OCI-LY7 (cell line): Measurements from ENCODE around the gene PITPNC1. TPM values are rescaled to one million over a fixed set of nuclear protein-coding genes. Genes with fewer than 3 reads are reported as not detected.

ENCODE experiments used
- BruUV-seq: library from RNA; stranded (reverse); fragments of 400-500 nt; replicated peaks from 2 replicates; lab custom pipeline; 2021; lab: Mats Ljungman, UMichigan
- CTCF ChIA-PET: fragments of 300-600 bp; sonication (Branson Sonifier 250); formaldehyde crosslinking; loops from one replicate; lab custom pipeline; 2022; ENCODE audit warnings: antibody characterized with exemption; ENCODE audit not compliant: unreplicated experiment; lab: Charles Lee
- POLR2A ChIA-PET: fragments of 300-600 bp; sonication (Branson Sonifier 250); formaldehyde crosslinking; loops from one replicate; lab custom pipeline; 2022; ENCODE audit warnings: antibody characterized with exemption; lab: Charles Lee
- DNase-seq: peaks from one replicate; pipeline ENCODE4 v3.0.0-alpha.2; 2015; ENCODE audit warnings: low spot score
- H2AFZ ChIP-seq: fragments of 200-600 bp; sonication (generic), shearing (Covaris generic); 2 replicates; pipeline ENCODE4 v1.6.1; 2014; ENCODE audit warnings: mild to moderate bottlenecking, antibody characterized with exemption, low read length, moderate library complexity
- H3K27ac ChIP-seq: fragments of 200-600 bp; sonication (generic); 2 replicates; pipeline ENCODE4 v1.5.1; 2014; ENCODE audit warnings: mixed run types, low read depth, mild to moderate bottlenecking, moderate library complexity, low read length, inconsistent platforms; ENCODE audit not compliant: poor library complexity, severe bottlenecking
- H3K36me3 ChIP-seq: fragments of 200-600 bp; sonication (generic); 2 replicates; pipeline ENCODE4 v1.6.1; 2014; ENCODE audit warnings: mild to moderate bottlenecking, antibody characterized with exemption, low read length, moderate library complexity, mixed read lengths; ENCODE audit not compliant: insufficient read depth
- H3K4me1 ChIP-seq: fragments of 200-600 bp; sonication (generic); 2 replicates; pipeline ENCODE4 v1.5.1; 2014; ENCODE audit warnings: mild to moderate bottlenecking, low read length; ENCODE audit not compliant: insufficient read depth, poor library complexity, severe bottlenecking
- H3K4me2 ChIP-seq: fragments of 200-600 bp; sonication (generic); 2 replicates; pipeline ENCODE4 v1.6.1; 2014; ENCODE audit warnings: mild to moderate bottlenecking, low read length
- H3K4me3 ChIP-seq: fragments of 200-600 bp; sonication (generic); 2 replicates; pipeline ENCODE4 v1.5.1; 2014; ENCODE audit warnings: mild to moderate bottlenecking, low read depth, low read length; ENCODE audit not compliant: poor library complexity, severe bottlenecking
- H3K79me2 ChIP-seq: fragments of 200-600 bp; sonication (generic); 2 replicates; pipeline ENCODE4 v1.6.1; 2016; ENCODE audit warnings: low read depth, mild to moderate bottlenecking, low read length, moderate library complexity, mixed read lengths; ENCODE audit not compliant: insufficient read depth
- H3K9me2 ChIP-seq: fragments of 200-600 bp; sonication (generic); 2 replicates; pipeline ENCODE4 v1.6.1; 2016; ENCODE audit warnings: mild to moderate bottlenecking, low read length, mixed read lengths; ENCODE audit not compliant: insufficient read depth
- H3K9me3 ChIP-seq: fragments of 200-600 bp; sonication (generic); 2 replicates; pipeline ENCODE4 v1.6.1; 2014; ENCODE audit warnings: mild to moderate bottlenecking, mixed run types, low read length, mixed read lengths
- H4K20me1 ChIP-seq: fragments of 200-600 bp; sonication (generic); 2 replicates; pipeline ENCODE4 v1.6.1; 2014; ENCODE audit warnings: mild to moderate bottlenecking, antibody characterized with exemption, low read length, moderate library complexity, mixed read lengths; ENCODE audit not compliant: insufficient read depth
- EZH2phosphoT487 ChIP-seq: fragments of 200-600 bp; sonication (generic); IDR thresholded peaks from 2 replicates; pipeline ENCODE4 v1.6.1; 2018; ENCODE audit warnings: low read depth, borderline replicate concordance, mild to moderate bottlenecking, mixed run types, antibody characterized with exemption, low read length, moderate library complexity, mixed read lengths
- intact Hi-C: fragments of 100-400 bp; cut with micrococcal nuclease; formaldehyde crosslinking; loops from one replicate; pipeline ENCODE4 v1.10.0; 2022; ENCODE audit not compliant: unreplicated experiment
- total RNA-seq, 2 experiments: library from RNA; depleted of rRNA in 1 of 2; stranded (reverse); fragments of >200 nt in 1 of 2; shearing (Covaris generic) in 1 of 2; gene quantifications; 2 replicates each; pipeline ENCODE4 v1.2.3, GENCODE V29; 2014 to 2022
- TF ChIP-seq, protein P1 (sequence below): fragments of 200-600 bp; sonication (generic); conservative IDR thresholded peaks from 2 replicates; pipeline ENCODE4 v1.5.1; 2014; ENCODE audit warnings: mild to moderate bottlenecking, antibody characterized with exemption, low read length, moderate library complexity, mixed read lengths

PITPNC1 gene
- total RNA-seq, 2 experiments from 2014 or later: 14.3 to 21.1 TPM

DNA sequence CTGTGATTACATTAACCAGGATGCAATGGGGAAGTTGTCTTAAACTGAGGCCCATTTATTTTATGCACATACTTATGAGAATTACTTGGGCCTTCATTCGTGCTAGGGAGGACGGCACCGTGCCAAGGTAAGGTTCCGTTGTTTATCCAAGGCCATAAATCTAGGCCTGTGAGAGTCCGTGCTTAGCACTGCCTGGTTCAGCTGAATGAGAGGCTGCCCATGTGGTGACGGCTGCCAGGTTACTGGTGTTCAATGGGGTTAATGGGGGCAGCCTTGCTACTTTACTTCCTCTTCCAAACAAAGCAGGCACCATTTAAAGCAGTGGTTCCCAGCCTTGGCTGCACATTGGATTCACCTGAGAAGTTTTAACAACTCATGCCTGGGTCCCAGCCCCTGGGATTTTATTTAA lies 205.6 kb downstream of the PITPNC1 start:
- Histone ChIP-seq H3K9me3 (no peaks in the 10 kb centered on the region), H3K27ac (no peak overlapping the region), H3K4me3 (no peak overlapping the region), H4K20me1 (no peaks in the 10 kb centered on the region), H3K9me2 (no peaks in the 10 kb centered on the region), H3K4me2 (no peak overlapping the region), H3K4me1 (no peaks in the 10 kb centered on the region), H2AFZ (no peak overlapping the region), H3K79me2 (no peaks in the 10 kb centered on the region), H3K36me3 (no peaks in the 10 kb centered on the region)
- no peak for TF ChIP-seq EZH2phosphoT487
- TF ChIP-seq, protein P1, sequence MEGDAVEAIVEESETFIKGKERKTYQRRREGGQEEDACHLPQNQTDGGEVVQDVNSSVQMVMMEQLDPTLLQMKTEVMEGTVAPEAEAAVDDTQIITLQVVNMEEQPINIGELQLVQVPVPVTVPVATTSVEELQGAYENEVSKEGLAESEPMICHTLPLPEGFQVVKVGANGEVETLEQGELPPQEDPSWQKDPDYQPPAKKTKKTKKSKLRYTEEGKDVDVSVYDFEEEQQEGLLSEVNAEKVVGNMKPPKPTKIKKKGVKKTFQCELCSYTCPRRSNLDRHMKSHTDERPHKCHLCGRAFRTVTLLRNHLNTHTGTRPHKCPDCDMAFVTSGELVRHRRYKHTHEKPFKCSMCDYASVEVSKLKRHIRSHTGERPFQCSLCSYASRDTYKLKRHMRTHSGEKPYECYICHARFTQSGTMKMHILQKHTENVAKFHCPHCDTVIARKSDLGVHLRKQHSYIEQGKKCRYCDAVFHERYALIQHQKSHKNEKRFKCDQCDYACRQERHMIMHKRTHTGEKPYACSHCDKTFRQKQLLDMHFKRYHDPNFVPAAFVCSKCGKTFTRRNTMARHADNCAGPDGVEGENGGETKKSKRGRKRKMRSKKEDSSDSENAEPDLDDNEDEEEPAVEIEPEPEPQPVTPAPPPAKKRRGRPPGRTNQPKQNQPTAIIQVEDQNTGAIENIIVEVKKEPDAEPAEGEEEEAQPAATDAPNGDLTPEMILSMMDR: no peak
- CTCF ChIA-PET: no interaction called here
- no peak for DNase-seq
- intact Hi-C loops: no loop called here
- POLR2A ChIA-PET: no interaction called here
- BruUV-seq: no TSS peak

- Histone ChIP-seq H3K36me3 (no peaks in the 10 kb centered on the region), H4K20me1 (no peaks in the 10 kb centered on the region), H3K4me1 (no peaks in the 10 kb centered on the region), H3K4me3 (no peak overlapping the region), H3K27ac (no peak overlapping the region), H3K9me2 (no peaks in the 10 kb centered on the region), H3K4me2 (no peak overlapping the region), H3K9me3 (no peaks in the 10 kb centered on the region), H2AFZ (no peak overlapping the region), H3K79me2 (no peaks in the 10 kb centered on the region)
- CTCF ChIA-PET: no interaction called here
- DNase-seq: no peak
- intact Hi-C loops: no loop called here
- BruUV-seq: no TSS peak
- TF ChIP-seq, protein P1: no peak
- TF ChIP-seq EZH2phosphoT487: no peak
- POLR2A ChIA-PET: no interaction called here
Measured at GRCh38 chr17:67585077-67585602, 208.1 kb downstream of the PITPNC1 start.

- H3K9me3 ChIP-seq: no peaks in the 10 kb centered on the region
- intact Hi-C loops: no loop called here
- no peaks in the 10 kb centered on the region for H3K36me3 ChIP-seq
- H3K4me3 ChIP-seq: no peak overlapping the region
- POLR2A ChIA-PET: no interaction called here
- no peak for DNase-seq
- TF ChIP-seq EZH2phosphoT487: no peak
- TF ChIP-seq, protein P1: no peak
- no TSS peak for BruUV-seq
- H2AFZ ChIP-seq: no peak overlapping the region
- no peaks in the 10 kb centered on the region for H3K79me2 ChIP-seq
- CTCF ChIA-PET: no interaction called here
- H3K27ac ChIP-seq: no peak overlapping the region
- no peaks in the 10 kb centered on the region for H4K20me1 ChIP-seq
- H3K4me1 ChIP-seq: no peaks in the 10 kb centered on the region
- no peaks in the 10 kb centered on the region for H3K9me2 ChIP-seq
- no peak overlapping the region for H3K4me2 ChIP-seq
Measured at GRCh38 chr17:67588326-67588725, 211.2 kb downstream of the PITPNC1 start.
